GM12873 (cell line): Measurements from ENCODE around the gene MALRD1.

Experiments
- CTCF ChIP-seq: IDR thresholded peaks from 2 replicates; pipeline ENCODE4 v1.5.1; 2012; ENCODE audit warnings: low read depth, mild to moderate bottlenecking, moderate library complexity, low read length, control low read depth; ENCODE audit not compliant: insufficient read depth; ENCODE audit errors: missing control alignments

MALRD1 gene

DNA sequence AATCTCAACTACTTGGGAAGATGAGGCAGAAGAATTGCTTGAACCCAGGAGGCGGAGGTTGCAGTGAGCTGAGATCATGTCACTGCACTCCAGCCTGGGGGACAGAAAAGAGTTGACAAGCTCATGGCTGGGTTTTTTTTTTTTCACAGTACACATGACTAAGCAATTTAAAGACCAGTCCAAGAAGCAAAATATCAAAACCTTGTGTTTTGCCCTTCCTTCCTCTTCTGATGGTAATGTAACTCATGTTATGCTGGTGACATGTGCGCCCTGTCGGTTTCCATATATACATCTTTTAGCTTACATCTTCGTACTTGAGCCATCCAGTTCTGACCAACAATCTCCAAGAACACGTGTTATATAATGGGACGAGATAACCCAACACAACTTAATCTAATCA is 530.0 kb downstream of the MALRD1 start:
- no peak for TF ChIP-seq CTCF

GRCh38 chr10:19579761-19580545 is 531.4 kb downstream of the MALRD1 start:
- no peak for TF ChIP-seq CTCF

GRCh38 chr10:19580691-19581090 is 532.1 kb downstream of the MALRD1 start:
- no peak for TF ChIP-seq CTCF

DNA sequence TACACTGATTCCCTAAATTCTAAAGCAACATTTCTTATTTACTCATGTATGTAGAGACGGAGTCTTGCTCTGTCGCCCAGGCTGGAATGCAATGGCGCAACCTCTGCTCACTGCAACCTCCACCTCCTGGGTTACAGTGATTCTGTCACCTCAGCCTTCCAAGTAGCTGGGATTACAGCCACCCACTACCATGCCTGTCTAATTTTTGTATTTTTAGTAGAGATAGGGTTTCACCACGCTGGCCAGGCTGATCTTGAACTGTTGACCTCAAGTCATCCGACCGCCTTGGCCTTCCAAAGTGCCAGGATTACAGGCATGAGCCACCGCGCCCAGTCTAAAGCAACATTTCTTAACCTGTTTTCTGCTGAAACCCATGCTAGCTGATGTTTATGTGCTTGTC is 540.0 kb downstream of the MALRD1 start:
- TF ChIP-seq CTCF, result no peak

GRCh38 chr10:19592276-19592675 is 543.7 kb downstream of the MALRD1 start:
- TF ChIP-seq CTCF, result no peak

DNA sequence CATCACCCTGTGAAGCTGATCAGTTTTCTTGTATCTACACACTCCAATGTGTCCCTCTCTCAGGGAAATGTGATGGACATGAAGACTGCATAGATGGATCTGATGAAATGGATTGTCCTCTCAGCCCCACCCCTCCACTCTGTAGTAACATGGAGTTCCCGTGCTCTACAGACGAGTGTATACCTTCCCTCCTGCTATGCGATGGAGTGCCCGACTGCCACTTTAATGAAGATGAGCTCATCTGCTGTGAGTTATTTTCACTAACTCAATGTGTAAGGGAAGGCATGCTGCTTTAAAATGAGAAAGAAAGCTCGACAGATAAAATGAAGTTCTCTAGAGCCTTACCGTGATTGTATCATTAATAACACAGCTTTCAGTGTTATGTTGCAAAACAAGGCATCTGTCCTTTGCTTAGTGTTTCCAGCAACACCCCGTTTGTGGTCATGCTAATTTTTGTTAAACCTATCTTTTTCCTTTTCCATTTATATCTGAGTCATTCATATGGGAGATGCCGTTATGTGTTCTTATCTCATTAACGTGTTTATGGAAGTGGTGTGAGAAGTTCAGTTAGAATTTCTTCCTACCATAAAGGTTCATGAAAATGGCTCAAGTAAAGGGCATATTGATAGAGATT is 546.7 kb downstream of the MALRD1 start:
- no peak for TF ChIP-seq CTCF

- TF ChIP-seq CTCF, result no peak
Measured at GRCh38 chr10:19605806-19606205, 557.2 kb downstream of the MALRD1 start.
